Keratinocyte (primary cell): ENCODE results near the gene NRROS. TPM values are rescaled to one million over a fixed set of nuclear protein-coding genes. Genes with fewer than 3 reads are reported as not detected.

Source experiments
- DNase-seq: peaks from one replicate; pipeline ENCODE4 v3.0.0-alpha.2; 2011; ENCODE audit warnings: low read depth, missing footprints, low spot score
- FAIRE-seq: peaks from 2 replicates; lab custom pipeline; 2011; peaks lifted over from hg19 to GRCh38; lab: Jason Lieb, UNC
- H2AFZ ChIP-seq: 2 replicates; pipeline ENCODE4 v1.6.0; 2012; ENCODE audit warnings: low read length, control low read depth, inconsistent platforms; ENCODE audit not compliant: control insufficient read depth
- H3K27ac ChIP-seq: 2 replicates; pipeline ENCODE4 v1.5.1; 2011; ENCODE audit warnings: low read length; ENCODE audit not compliant: control insufficient read depth, insufficient read depth
- H3K27me3 ChIP-seq: 3 replicates; pipeline ENCODE4 v1.6.0; 2011; ENCODE audit warnings: low read length; ENCODE audit not compliant: control insufficient read depth, insufficient read depth; ENCODE audit errors: extremely low read depth
- H3K36me3 ChIP-seq, 2 experiments: 2 replicates in 1 of 2; 3 replicates in 1 of 2; pipeline ENCODE4 v1.5.1; 2011; ENCODE audit warnings: low read length in 2 of 2, mild to moderate bottlenecking in 1 of 2; ENCODE audit not compliant: control insufficient read depth in 2 of 2, insufficient read depth in 2 of 2; ENCODE audit errors: extremely low read depth in 1 of 2
- H3K4me1 ChIP-seq: 3 replicates; pipeline ENCODE4 v1.5.1; 2011; ENCODE audit warnings: low read length; ENCODE audit not compliant: control insufficient read depth, insufficient read depth; ENCODE audit errors: extremely low read depth
- H3K4me2 ChIP-seq: 3 replicates; pipeline ENCODE4 v1.6.0; 2011; ENCODE audit warnings: low read depth, low read length; ENCODE audit not compliant: control insufficient read depth, insufficient read depth; ENCODE audit errors: extremely low read depth
- H3K4me3 ChIP-seq, 3 experiments: fragments of 200-600 bp in 1 of 3; sonication (generic) in 1 of 3; 2 replicates in 2 of 3; 3 replicates in 1 of 3; pipeline ENCODE4 v1.5.1; 2011 to 2016; ENCODE audit warnings: low read length in 3 of 3, mild to moderate bottlenecking in 3 of 3, control low read depth in 2 of 3, inconsistent platforms in 1 of 3, low read depth in 1 of 3, mixed read lengths in 1 of 3, mixed run types in 1 of 3, moderate library complexity in 1 of 3; ENCODE audit not compliant: control insufficient read depth in 2 of 3, insufficient read depth in 2 of 3; ENCODE audit errors: extremely low read depth in 1 of 3
- H3K79me2 ChIP-seq: 2 replicates; pipeline ENCODE4 v1.6.0; 2012; ENCODE audit warnings: low read length; ENCODE audit not compliant: control insufficient read depth, insufficient read depth
- H3K9ac ChIP-seq: 3 replicates; pipeline ENCODE4 v1.6.0; 2011; ENCODE audit warnings: low read length; ENCODE audit not compliant: control insufficient read depth, insufficient read depth; ENCODE audit errors: extremely low read depth
- H3K9me1 ChIP-seq: 3 replicates; pipeline ENCODE4 v1.6.0; 2011; ENCODE audit warnings: low read length; ENCODE audit not compliant: control insufficient read depth, insufficient read depth; ENCODE audit errors: extremely low read depth
- H3K9me3 ChIP-seq: 2 replicates; pipeline ENCODE4 v1.5.1; 2012; ENCODE audit warnings: low read depth, low read length; ENCODE audit not compliant: control insufficient read depth
- H4K20me1 ChIP-seq: 3 replicates; pipeline ENCODE4 v1.6.0; 2011; ENCODE audit warnings: low read length; ENCODE audit not compliant: control insufficient read depth, insufficient read depth; ENCODE audit errors: extremely low read depth
- CTCF ChIP-seq, 3 experiments: IDR thresholded peaks in 1 of 3; conservative IDR thresholded peaks in 1 of 3; optimal IDR thresholded peaks in 1 of 3; 2 replicates in 2 of 3; 3 replicates in 1 of 3; pipeline versions ENCODE3 to v1.5.1; 2011; ENCODE audit warnings: low read length in 3 of 3, mild to moderate bottlenecking in 3 of 3, moderate library complexity in 2 of 3, control low read depth in 1 of 3, inconsistent platforms in 1 of 3; ENCODE audit not compliant: insufficient read depth in 2 of 3; ENCODE audit errors: extremely low read depth in 1 of 3
- EZH2 ChIP-seq: IDR thresholded peaks from one replicate; pipeline ENCODE4 v1.6.1; 2012; ENCODE audit warnings: inconsistent platforms, mild to moderate bottlenecking, low read length, moderate library complexity
- dilution Hi-C: fragments of 300-500 bp; cut with MboI; formaldehyde crosslinking; loops from one replicate; pipeline ENCODE4 v1.7.0; 2020; ENCODE audit warnings: low sequenced_read_pairs; ENCODE audit not compliant: extremely low pct_ligation_motif_present
- polyA plus RNA-seq, 5 experiments: library from polyadenylated mRNA; depleted of rRNA in 3 of 5; stranded (reverse) in 3 of 5; stranded (forward) in 1 of 5; unstranded in 1 of 5; fragments of >200 nt; gene quantifications; 1 replicate in 1 of 5; 2 replicates in 3 of 5; 3 replicates in 1 of 5; pipeline versions ENCODE4 v1.2.1 to v1.2.3, GENCODE V29; 2011 to 2012; ENCODE audit warnings: missing spikeins in 2 of 5, low read depth in 1 of 5, low replicate concordance in 1 of 5

The NRROS gene
- polyA plus RNA-seq, 1 donor (not counting 4 experiments of a cell fraction or from before 2014, with no cell fraction given), result 0.03 TPM

GRCh38 chr3:196621611-196622010 lies 17.9 kb upstream of the NRROS start:
- Histone ChIP-seq H3K36me3 (no peaks in the 10 kb centered on the region), H4K20me1 (no peaks in the 10 kb centered on the region), H3K27ac (no peak overlapping the region), H3K79me2 (no peaks in the 10 kb centered on the region), H3K4me3 (no peak overlapping the region), H3K9ac (no peak overlapping the region), H2AFZ (no peak overlapping the region), H3K4me2 (no peak overlapping the region), H3K9me1 (no peaks in the 10 kb centered on the region), H3K27me3 (no peaks in the 10 kb centered on the region), H3K4me1 (no peaks in the 10 kb centered on the region), H3K9me3 (no peaks in the 10 kb centered on the region)
- no peak for FAIRE-seq
- dilution Hi-C loops, result no loop called here
- TF ChIP-seq CTCF (optimal IDR thresholded peaks at IDR 0.05 in 1 of 3, IDR thresholded peaks at IDR 0.05 in 1 of 3, conservative IDR thresholded peaks at IDR 0.05 in 1 of 3; ENCODE audit: extremely low read depth in 1 of 3, insufficient read depth in 2 of 3, low read length in 3 of 3), result no peak
- TF ChIP-seq EZH2, result no peak
- no peak for DNase-seq

- Histone ChIP-seq H3K4me2 (no peak overlapping the region), H3K36me3 (no peaks in the 10 kb centered on the region), H3K4me1 (no peaks in the 10 kb centered on the region), H4K20me1 (no peaks in the 10 kb centered on the region), H3K27me3 (no peaks in the 10 kb centered on the region), H3K4me3 (no peak overlapping the region), H2AFZ (no peak overlapping the region), H3K9ac (no peak overlapping the region), H3K79me2 (no peaks in the 10 kb centered on the region), H3K27ac (no peak overlapping the region), H3K9me1 (no peaks in the 10 kb centered on the region), H3K9me3 (no peaks in the 10 kb centered on the region)
- DNase-seq, result no peak
- no peak for FAIRE-seq
- no peak for TF ChIP-seq CTCF (optimal IDR thresholded peaks at IDR 0.05 in 1 of 3, IDR thresholded peaks at IDR 0.05 in 1 of 3, conservative IDR thresholded peaks at IDR 0.05 in 1 of 3; ENCODE audit: extremely low read depth in 1 of 3, insufficient read depth in 2 of 3, low read length in 3 of 3)
- no peak for TF ChIP-seq EZH2
- dilution Hi-C loops, result no loop called here
Measured at GRCh38 chr3:196624067-196624790, 15.3 kb upstream of the NRROS start.
